Mesodermal cell (in vitro differentiated cells): Measurements from ENCODE around the gene STAT1.

ENCODE experiments used
- H3K27ac ChIP-seq: 2 replicates; pipeline ENCODE4 v1.7.0; 2013; ENCODE audit warnings: mild to moderate bottlenecking, low read depth, low read length, moderate library complexity; ENCODE audit not compliant: severe bottlenecking
- H3K36me3 ChIP-seq: 2 replicates; pipeline ENCODE4 v1.7.1; 2013; ENCODE audit warnings: mild to moderate bottlenecking, low read length, moderate library complexity; ENCODE audit not compliant: control insufficient read depth, insufficient read depth
- H3K4me1 ChIP-seq: one replicate; pipeline ENCODE4 v1.7.1; 2013; ENCODE audit warnings: mild to moderate bottlenecking, low read length; ENCODE audit not compliant: insufficient read depth, control insufficient read depth, poor library complexity, severe bottlenecking
- H3K4me3 ChIP-seq: 2 replicates; pipeline ENCODE4 v1.7.0; 2013; ENCODE audit warnings: low read length, control low read depth, mild to moderate bottlenecking; ENCODE audit not compliant: insufficient read depth, poor library complexity, severe bottlenecking; ENCODE audit errors: extremely low read depth
- H3K9me3 ChIP-seq: 2 replicates; pipeline ENCODE4 v1.7.1; 2013; ENCODE audit warnings: mild to moderate bottlenecking, low read length, moderate library complexity; ENCODE audit not compliant: control insufficient read depth
- WGBS, 2 experiments: methylation state at CpG; one replicate each; pipeline ENCODE4 v1.1.5; 2013; ENCODE audit warnings: missing lambda C conversion rate in 2 of 2; ENCODE audit not compliant: insufficient coverage in 2 of 2; 5-methylcytosine and 5-hydroxymethylcytosine counted together

The STAT1 gene

GRCh38 chr2:191018048-191018447, 4.1 kb upstream of the STAT1 start:
- peaks cover 5% of the 10 kb centered on the region for H3K4me1 ChIP-seq
- H3K9me3 ChIP-seq: no peaks in the 10 kb centered on the region
- H3K36me3 ChIP-seq: no peaks in the 10 kb centered on the region
- H3K4me3 ChIP-seq: no peak overlapping the region
- no CpG with 5 or more reads among the region's 1 CpG for WGBS, 2 experiments
- no peak overlapping the region for H3K27ac ChIP-seq

DNA sequence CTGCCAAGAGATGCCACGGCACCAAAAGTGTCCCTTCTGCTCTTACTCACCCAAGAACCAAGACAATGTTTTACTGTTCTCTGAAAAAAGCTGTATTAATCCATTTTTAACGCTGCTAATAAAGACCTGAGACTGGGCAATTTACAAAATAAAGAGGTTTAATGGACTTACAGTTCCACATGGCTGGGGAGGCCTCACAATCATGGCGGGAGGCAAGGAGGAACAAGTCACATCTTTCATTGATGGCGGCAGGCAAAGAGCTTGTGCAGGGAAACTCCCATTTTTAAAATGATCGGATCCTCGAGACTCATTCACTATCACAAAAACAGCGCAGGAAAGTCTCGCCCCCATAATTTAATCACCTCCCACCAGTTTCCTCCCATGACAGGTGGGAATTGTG, 1.9 kb upstream of the STAT1 start:
- WGBS, 2 experiments: 72 to 95% methylated on average over 2 to 3 of the region's 8 CpGs
- H3K27ac ChIP-seq: no peak overlapping the region
- no peaks in the 10 kb centered on the region for H3K36me3 ChIP-seq
- peaks cover 5% of the 10 kb centered on the region for H3K4me1 ChIP-seq
- H3K9me3 ChIP-seq: no peaks in the 10 kb centered on the region
- H3K4me3 ChIP-seq: no peak overlapping the region

GRCh38 chr2:191015239-191015638, 1.3 kb upstream of the STAT1 start:
- 92 to 95% methylated on average over 2 of the region's 2 CpGs for WGBS, 2 experiments
- peaks cover 5% of the 10 kb centered on the region for H3K4me1 ChIP-seq
- H3K4me3 ChIP-seq: no peak overlapping the region
- H3K9me3 ChIP-seq: no peaks in the 10 kb centered on the region
- H3K27ac ChIP-seq: no peak overlapping the region
- H3K36me3 ChIP-seq: no peaks in the 10 kb centered on the region

DNA sequence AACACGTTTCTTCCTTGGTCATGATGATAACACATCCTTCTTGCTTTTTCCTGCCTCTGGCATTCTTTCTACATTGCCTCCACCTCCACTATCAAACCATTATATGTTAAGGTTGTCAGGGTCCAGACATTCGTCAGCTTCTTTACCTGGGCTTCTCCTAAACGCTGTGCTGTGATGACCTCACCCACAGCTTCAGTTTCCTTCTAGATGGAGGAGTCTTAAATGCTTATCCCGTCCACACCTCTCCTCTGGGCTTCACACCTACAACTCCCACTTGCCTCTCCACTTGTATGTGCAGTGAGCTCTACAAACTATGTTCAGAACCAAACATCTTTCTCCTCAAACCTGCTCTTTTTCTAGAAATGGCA, 666 bp upstream of the STAT1 start:
- H3K4me1 ChIP-seq: peaks cover 5% of the 10 kb centered on the region
- 45 to 61% methylated on average over 2 to 4 of the region's 4 CpGs for WGBS, 2 experiments

DNA sequence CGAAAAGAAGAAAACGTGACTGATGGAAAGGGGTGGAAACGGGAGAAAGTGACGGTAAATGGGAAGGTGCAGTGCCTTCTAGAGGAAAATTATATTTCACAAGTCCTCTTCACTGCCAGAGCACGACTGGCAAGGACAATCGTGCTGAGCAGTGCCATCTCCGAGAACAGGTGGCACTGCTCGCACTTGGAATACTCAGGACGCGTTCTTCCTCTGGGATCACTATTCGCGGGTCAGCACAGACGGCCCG, 364 bp downstream of the STAT1 start:
- WGBS, 2 experiments: 0% methylated on average over 12 to 13 of the region's 14 CpGs
- Histone ChIP-seq H3K27ac (peak overlapping the region; percentile 92), H3K4me1 (peaks cover 5% of the 10 kb centered on the region), H3K36me3 (peaks cover 6% of the 10 kb centered on the region), H3K9me3 (no peaks in the 10 kb centered on the region), H3K4me3 (peak overlapping the region; percentile 72)

More for the DNA sequence above, 666 bp upstream of the STAT1 start:
- Histone ChIP-seq H3K4me3 (peak overlapping the region; percentile 72), H3K36me3 (peaks cover 6% of the 10 kb centered on the region), H3K9me3 (no peaks in the 10 kb centered on the region), H3K27ac (peak overlapping the region; percentile 92)

DNA sequence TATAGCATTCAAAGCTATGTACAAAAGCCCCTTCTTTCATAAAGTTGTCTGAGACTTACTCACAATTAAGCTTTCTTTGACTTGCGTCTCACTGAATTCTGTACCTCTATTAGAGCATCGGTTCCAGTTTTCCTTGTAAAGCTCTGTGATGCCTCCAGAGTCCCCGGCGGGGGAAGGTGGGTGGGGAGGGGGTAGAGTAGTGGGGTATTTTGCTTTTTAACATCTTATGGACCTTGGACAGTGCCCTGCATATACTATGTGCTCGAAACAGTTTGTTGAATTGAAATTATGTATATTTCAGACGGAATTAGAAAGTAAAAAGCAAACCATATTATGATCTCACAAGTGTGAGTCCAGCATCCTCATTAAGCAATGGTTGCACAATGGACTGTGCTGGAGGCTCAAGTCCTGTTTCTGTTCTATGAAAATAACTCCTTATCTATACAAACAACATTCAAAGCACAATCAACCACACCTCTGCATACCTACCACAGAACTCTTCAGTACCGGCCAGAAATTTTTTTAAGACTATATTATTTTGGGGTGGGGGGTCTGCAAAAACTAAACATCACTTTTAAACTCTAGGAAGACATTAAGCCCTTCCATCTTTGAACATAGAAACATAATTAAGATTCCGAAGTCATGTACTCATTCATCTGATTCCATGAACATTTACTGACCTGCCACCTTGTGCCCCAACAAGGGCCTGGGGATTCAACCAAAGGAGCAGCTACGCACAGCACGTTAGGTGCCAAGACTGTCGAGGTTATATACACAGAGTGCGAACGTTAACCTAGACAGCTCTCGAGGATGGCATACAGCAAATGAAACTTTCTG, 908 bp downstream of the STAT1 start:
- Histone ChIP-seq H3K36me3 (peaks cover 9% of the 10 kb centered on the region), H3K27ac (no peak overlapping the region), H3K9me3 (no peaks in the 10 kb centered on the region), H3K4me1 (peaks cover 5% of the 10 kb centered on the region), H3K4me3 (peak overlapping the region; percentile 72)
- 30 to 46% methylated on average over 7 to 11 of the region's 14 CpGs for WGBS, 2 experiments

GRCh38 chr2:191012346-191012745, 1.6 kb downstream of the STAT1 start:
- Histone ChIP-seq H3K36me3 (peaks cover 12% of the 10 kb centered on the region), H3K4me3 (no peak overlapping the region), H3K4me1 (peaks cover 5% of the 10 kb centered on the region), H3K27ac (no peak overlapping the region), H3K9me3 (no peaks in the 10 kb centered on the region)
- 100% methylated on average over 1 to 2 of the region's 3 CpGs for whole genome bisulfite sequencing, 2 experiments

GRCh38 chr2:191010887-191011885, 2.8 kb downstream of the STAT1 start:
- peaks cover 5% of the 10 kb centered on the region for H3K4me1 ChIP-seq
- peaks cover 23% of the 10 kb centered on the region for H3K36me3 ChIP-seq
- no peaks in the 10 kb centered on the region for H3K9me3 ChIP-seq
- H3K4me3 ChIP-seq: no peak overlapping the region
- WGBS, 2 experiments: 88 to 94% methylated on average over 4 to 8 of the region's 14 CpGs
- no peak overlapping the region for H3K27ac ChIP-seq

DNA sequence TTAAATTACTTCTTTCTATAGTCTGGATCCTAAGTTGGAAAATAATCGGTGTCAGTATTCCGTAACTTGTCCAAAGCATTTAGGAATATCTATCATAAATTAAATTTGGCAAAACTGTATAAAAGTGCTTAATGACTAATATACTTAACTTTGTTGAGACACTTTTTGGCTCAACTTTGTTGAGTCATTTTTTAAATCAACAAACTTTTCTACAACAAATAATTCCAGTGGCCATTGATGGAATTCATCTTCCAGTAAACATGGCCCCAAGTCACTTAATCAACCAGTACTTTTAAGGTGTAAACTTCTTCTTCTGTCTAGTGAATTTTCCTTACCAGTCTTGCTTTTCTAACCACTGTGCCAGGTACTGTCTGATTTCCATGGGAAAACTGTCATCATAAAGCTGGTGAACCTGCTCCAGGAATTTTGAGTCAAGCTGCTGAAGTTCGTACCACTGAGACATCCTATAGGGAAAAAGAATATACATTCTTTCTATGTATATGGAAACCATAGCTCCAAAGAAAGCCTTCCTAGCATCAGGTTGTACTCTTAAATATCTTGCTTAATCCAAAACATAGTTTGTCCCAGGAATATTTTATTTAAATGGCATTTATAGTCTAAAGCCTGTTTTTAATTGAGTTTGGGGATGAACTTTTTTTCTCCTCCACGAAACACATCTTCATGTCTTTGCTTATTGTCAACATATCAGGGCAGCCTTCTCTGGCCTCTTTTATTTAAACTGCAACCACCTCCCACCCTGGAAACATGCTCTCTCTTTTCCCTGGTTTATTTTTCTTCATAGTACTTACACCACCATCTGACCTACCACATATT, 4.2 kb downstream of the STAT1 start:
- WGBS, 2 experiments: 100% methylated on average over 1 of the region's 4 CpGs; no CpG with 5 or more reads in 1 of the 2 experiments
- H3K9me3 ChIP-seq: no peaks in the 10 kb centered on the region
- H3K27ac ChIP-seq: no peak overlapping the region
- H3K36me3 ChIP-seq: peaks cover 34% of the 10 kb centered on the region
- H3K4me1 ChIP-seq: peaks cover 4% of the 10 kb centered on the region
- no peak overlapping the region for H3K4me3 ChIP-seq

DNA sequence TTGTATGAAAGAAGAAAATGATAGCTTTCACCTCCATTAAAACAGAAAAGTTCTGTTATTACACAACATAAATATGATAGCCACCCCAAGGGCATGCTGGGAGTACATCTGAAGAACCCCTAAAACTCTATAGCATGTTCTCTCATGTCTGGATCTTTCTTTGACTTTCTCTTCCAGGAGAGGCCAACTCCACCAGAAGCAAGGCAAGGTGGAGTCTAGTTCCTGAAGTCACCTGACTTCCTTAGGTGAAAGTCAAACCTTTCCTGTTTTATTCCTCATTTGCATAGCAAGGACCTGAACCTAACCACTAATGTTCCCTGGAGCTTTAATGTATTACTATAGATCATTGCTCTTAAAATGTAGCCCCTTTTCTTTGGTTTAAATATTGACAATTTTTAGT, 5.7 kb downstream of the STAT1 start:
- H3K4me1 ChIP-seq: no peaks in the 10 kb centered on the region
- no peak overlapping the region for H3K4me3 ChIP-seq
- no peak overlapping the region for H3K27ac ChIP-seq
- H3K9me3 ChIP-seq: no peaks in the 10 kb centered on the region
- H3K36me3 ChIP-seq: peaks cover 48% of the 10 kb centered on the region
